ENCODE data around the gene TFF3.

Gene TFF3

GRCh38 chr21:42305707-42306147, 9.5 kb downstream of the TFF3 start:
- H3K9ac ChIP-seq (ENCODE audit: low read length), result no peak overlapping the region
- no peak overlapping the region for H2AFZ ChIP-seq (ENCODE audit: low read length)
- no peaks in the 10 kb centered on the region for H3K79me2 ChIP-seq (ENCODE audit: low read length)
- no peaks in the 10 kb centered on the region for H3K9me2 ChIP-seq (replicated peaks; ENCODE audit: insufficient read depth, low read length)
- no peak overlapping the region for H3K4me3 ChIP-seq (ENCODE audit: low read length)
- H3K27me3 ChIP-seq (replicated peaks; ENCODE audit: insufficient read depth, low read length), result peaks cover 98% of the 10 kb centered on the region
- no peak for DNase-seq
- no peaks in the 10 kb centered on the region; the same call in 1 of the 2 replicates for H3K4me1 ChIP-seq (ENCODE audit: low read length)
- H3K27ac ChIP-seq (ENCODE audit: low read length), result no peak overlapping the region
- no peaks in the 10 kb centered on the region for H3K9me3 ChIP-seq (replicated peaks; ENCODE audit: insufficient read depth, low read length)
- H3K36me3 ChIP-seq (replicated peaks; ENCODE audit: insufficient read depth, low read length), result no peaks in the 10 kb centered on the region
- no peak for TF ChIP-seq EZH2phosphoT487 (IDR thresholded peaks at IDR 0.05; ENCODE audit: low read length)
- TF ChIP-seq, protein P1, sequence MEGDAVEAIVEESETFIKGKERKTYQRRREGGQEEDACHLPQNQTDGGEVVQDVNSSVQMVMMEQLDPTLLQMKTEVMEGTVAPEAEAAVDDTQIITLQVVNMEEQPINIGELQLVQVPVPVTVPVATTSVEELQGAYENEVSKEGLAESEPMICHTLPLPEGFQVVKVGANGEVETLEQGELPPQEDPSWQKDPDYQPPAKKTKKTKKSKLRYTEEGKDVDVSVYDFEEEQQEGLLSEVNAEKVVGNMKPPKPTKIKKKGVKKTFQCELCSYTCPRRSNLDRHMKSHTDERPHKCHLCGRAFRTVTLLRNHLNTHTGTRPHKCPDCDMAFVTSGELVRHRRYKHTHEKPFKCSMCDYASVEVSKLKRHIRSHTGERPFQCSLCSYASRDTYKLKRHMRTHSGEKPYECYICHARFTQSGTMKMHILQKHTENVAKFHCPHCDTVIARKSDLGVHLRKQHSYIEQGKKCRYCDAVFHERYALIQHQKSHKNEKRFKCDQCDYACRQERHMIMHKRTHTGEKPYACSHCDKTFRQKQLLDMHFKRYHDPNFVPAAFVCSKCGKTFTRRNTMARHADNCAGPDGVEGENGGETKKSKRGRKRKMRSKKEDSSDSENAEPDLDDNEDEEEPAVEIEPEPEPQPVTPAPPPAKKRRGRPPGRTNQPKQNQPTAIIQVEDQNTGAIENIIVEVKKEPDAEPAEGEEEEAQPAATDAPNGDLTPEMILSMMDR (IDR thresholded peaks at IDR 0.05; ENCODE audit: low read length), result no peak
- no peak for TF ChIP-seq EZH2 (optimal IDR thresholded peaks at IDR 0.05; ENCODE audit: low read depth, low read length)
- H4K20me1 ChIP-seq (ENCODE audit: insufficient read depth, low read length), result no peaks in the 10 kb centered on the region
- no peak overlapping the region for H3K4me2 ChIP-seq (ENCODE audit: low read depth, low read length)
- no peaks in the 10 kb centered on the region for H3F3A ChIP-seq (ENCODE audit: insufficient read depth, low read length)

DNA sequence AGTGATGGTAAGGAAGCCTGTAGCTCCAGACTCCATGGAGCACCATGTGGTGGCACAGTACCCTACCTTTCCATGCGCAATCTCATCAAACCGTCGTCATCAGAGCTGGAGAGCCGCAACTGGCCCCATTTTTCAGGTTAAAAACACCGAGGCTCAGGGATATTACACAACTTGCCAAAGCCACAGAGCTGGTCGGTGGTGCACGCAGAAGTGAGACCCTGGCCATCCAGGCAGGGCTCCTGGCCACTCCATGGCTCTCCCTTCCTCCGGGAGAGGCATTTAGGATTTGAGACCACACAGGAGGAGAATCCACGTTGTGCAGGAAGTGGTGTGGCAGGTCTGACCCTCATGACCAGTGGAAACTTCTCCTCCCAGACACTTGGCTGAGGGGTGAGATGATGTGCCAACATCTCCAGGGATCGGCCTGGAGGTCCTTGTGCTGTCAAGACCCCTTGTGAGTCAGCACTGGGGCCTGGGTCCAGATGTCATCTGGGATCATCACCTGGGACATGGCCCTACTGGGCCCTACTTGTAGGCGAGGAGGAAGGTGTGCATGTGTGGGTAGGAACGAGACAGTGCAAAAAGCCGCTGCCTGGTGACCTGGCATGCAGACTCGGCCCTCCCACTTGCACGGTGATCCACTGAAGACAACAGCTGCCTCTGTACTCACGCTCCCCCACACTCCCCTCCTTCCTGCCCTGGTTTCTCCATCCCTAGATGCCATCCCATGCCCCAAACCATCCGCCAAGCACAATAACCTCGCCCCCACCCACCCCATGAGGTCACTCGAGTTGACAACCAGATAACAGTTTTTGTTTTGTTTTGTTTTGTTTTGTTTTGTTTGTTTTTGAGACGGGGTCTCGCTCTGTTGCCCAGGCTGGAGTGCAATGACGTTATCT, 10.4 kb downstream of the TFF3 start:
- peaks cover 98% of the 10 kb centered on the region for H3K27me3 ChIP-seq (replicated peaks; ENCODE audit: insufficient read depth, low read length)
- H3F3A ChIP-seq (ENCODE audit: insufficient read depth, low read length), result no peaks in the 10 kb centered on the region; the same call in 1 of the 2 replicates
- H3K36me3 ChIP-seq (replicated peaks; ENCODE audit: insufficient read depth, low read length), result no peaks in the 10 kb centered on the region
- H2AFZ ChIP-seq (ENCODE audit: low read length), result no peak overlapping the region
- no peaks in the 10 kb centered on the region for H3K79me2 ChIP-seq (ENCODE audit: low read length)
- no peak overlapping the region for H3K4me3 ChIP-seq (ENCODE audit: low read length)
- no peaks in the 10 kb centered on the region for H4K20me1 ChIP-seq (ENCODE audit: insufficient read depth, low read length)
- no peak overlapping the region for H3K27ac ChIP-seq (ENCODE audit: low read length)
- H3K9ac ChIP-seq (ENCODE audit: low read length), result no peak overlapping the region
- TF ChIP-seq EZH2 (optimal IDR thresholded peaks at IDR 0.05; ENCODE audit: low read depth, low read length) (no peak), EZH2phosphoT487 (IDR thresholded peaks at IDR 0.05; ENCODE audit: low read length) (no peak)
- TF ChIP-seq, protein P1 (IDR thresholded peaks at IDR 0.05; ENCODE audit: low read length), result no peak
- H3K9me2 ChIP-seq (replicated peaks; ENCODE audit: insufficient read depth, low read length), result no peaks in the 10 kb centered on the region
- no peak overlapping the region for H3K4me2 ChIP-seq (ENCODE audit: low read depth, low read length)
- no peak for DNase-seq
- no peaks in the 10 kb centered on the region for H3K9me3 ChIP-seq (replicated peaks; ENCODE audit: insufficient read depth, low read length)
- no peaks in the 10 kb centered on the region; the same call in 1 of the 2 replicates for H3K4me1 ChIP-seq (ENCODE audit: low read length)

DNA sequence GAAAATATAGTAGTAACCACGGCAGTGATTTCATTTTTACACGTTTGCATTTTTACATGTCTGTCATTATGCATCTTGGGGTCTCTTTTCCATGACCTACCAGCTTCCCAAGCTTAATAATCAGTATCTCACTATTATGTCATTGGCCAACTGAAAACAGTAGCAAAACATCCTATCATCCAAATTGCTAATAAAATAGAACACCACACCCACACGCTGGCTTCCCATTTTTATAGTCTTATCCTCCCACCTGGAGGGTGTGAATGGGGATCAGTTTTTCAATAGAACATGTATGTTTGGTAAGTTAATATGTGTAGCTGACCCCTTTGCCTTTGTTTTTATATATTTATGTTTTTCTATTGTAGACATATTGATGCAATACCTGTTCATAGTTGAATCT, 11.8 kb downstream of the TFF3 start:
- Histone ChIP-seq H2AFZ (ENCODE audit: low read length) (no peak overlapping the region), H3K27me3 (replicated peaks; ENCODE audit: insufficient read depth, low read length) (peaks cover 99% of the 10 kb centered on the region), H3K27ac (ENCODE audit: low read length) (no peak overlapping the region), H3K9me2 (replicated peaks; ENCODE audit: insufficient read depth, low read length) (no peaks in the 10 kb centered on the region), H3F3A (ENCODE audit: insufficient read depth, low read length) (no peaks in the 10 kb centered on the region; the same call in 1 of the 2 replicates), H3K79me2 (ENCODE audit: low read length) (no peaks in the 10 kb centered on the region), H3K9ac (ENCODE audit: low read length) (no peak overlapping the region), H3K4me3 (ENCODE audit: low read length) (no peak overlapping the region), H3K4me1 (ENCODE audit: low read length) (no peaks in the 10 kb centered on the region), H3K9me3 (replicated peaks; ENCODE audit: insufficient read depth, low read length) (no peaks in the 10 kb centered on the region), H3K4me2 (ENCODE audit: low read depth, low read length) (no peak overlapping the region), H3K36me3 (replicated peaks; ENCODE audit: insufficient read depth, low read length) (no peaks in the 10 kb centered on the region), H4K20me1 (ENCODE audit: insufficient read depth, low read length) (no peaks in the 10 kb centered on the region)
- no peak for DNase-seq
- TF ChIP-seq EZH2 (optimal IDR thresholded peaks at IDR 0.05; ENCODE audit: low read depth, low read length), result no peak
- no peak for TF ChIP-seq EZH2phosphoT487 (IDR thresholded peaks at IDR 0.05; ENCODE audit: low read length)
- TF ChIP-seq, protein P1 (IDR thresholded peaks at IDR 0.05; ENCODE audit: low read length), result no peak

Measured in MM.1S (cell line).